IMR-90 (cell line): ENCODE measurements around the gene DARS1. TPM values are rescaled to one million over a fixed set of nuclear protein-coding genes. Genes with fewer than 3 reads are reported as not detected.

Source experiments
- ATAC-seq: fragments of 200-7000 bp; cut with Tn5 transposase; 2 replicates; pipeline ENCODE4 v1.9.1; 2020; ENCODE audit warnings: low read depth, mild to moderate bottlenecking, moderate library complexity
- BruUV-seq: library from RNA; stranded (reverse); fragments of 400-500 nt; replicated peaks from 2 replicates; lab custom pipeline; 2021; lab: Mats Ljungman, UMichigan
- CTCF ChIA-PET: fragments of 300-600 bp; formaldehyde crosslinking; extraction: SDS; loops from one replicate; lab custom pipeline; 2021; ENCODE audit warnings: antibody characterized with exemption; lab: Yijun Ruan, JAX
- POLR2A ChIA-PET: fragments of 300-600 bp; sonication (Branson Sonifier 250); formaldehyde crosslinking; loops from one replicate; lab custom pipeline; 2022; ENCODE audit warnings: antibody characterized with exemption; ENCODE audit not compliant: unreplicated experiment; lab: Charles Lee
- DNase-seq: peaks from one replicate; pipeline ENCODE4 v3.0.0; 2013
- H2AFZ ChIP-seq: replicated peaks from 2 replicates; pipeline ENCODE3; 2013; ENCODE audit warnings: low read length, mild to moderate bottlenecking; ENCODE audit not compliant: poor library complexity
- H2AK5ac ChIP-seq: 2 replicates; pipeline ENCODE4 v1.6.1; 2013; ENCODE audit warnings: low read depth, low read length, inconsistent platforms
- H2AK9ac ChIP-seq: replicated peaks from 2 replicates; pipeline ENCODE3; 2013; ENCODE audit warnings: mild to moderate bottlenecking, low read depth, low read length, moderate library complexity; ENCODE audit not compliant: poor library complexity
- H2BK120ac ChIP-seq: 2 replicates; pipeline ENCODE4 v1.6.1; 2013; ENCODE audit warnings: low read depth, low read length, inconsistent platforms
- H2BK15ac ChIP-seq: 3 replicates; pipeline ENCODE4 v1.6.1; 2013; ENCODE audit warnings: low read depth, low read length, inconsistent platforms
- H2BK20ac ChIP-seq: 2 replicates; pipeline ENCODE4 v1.6.1; 2013; ENCODE audit warnings: low read depth, mild to moderate bottlenecking, inconsistent platforms, low read length, moderate library complexity
- H2BK5ac ChIP-seq: 2 replicates; pipeline ENCODE4 v1.6.1; 2013; ENCODE audit warnings: mild to moderate bottlenecking, low read depth, low read length, inconsistent platforms; ENCODE audit not compliant: poor library complexity, severe bottlenecking
- H3K14ac ChIP-seq: replicated peaks from 2 replicates; pipeline ENCODE4 v1.6.1; 2013; ENCODE audit warnings: low read depth, low read length, inconsistent platforms
- H3K18ac ChIP-seq: 2 replicates; pipeline ENCODE4 v1.6.1; 2013; ENCODE audit warnings: low read depth, low read length, control low read depth
- H3K23ac ChIP-seq: 2 replicates; pipeline ENCODE4 v1.6.1; 2013; ENCODE audit warnings: low read depth, low read length, inconsistent platforms
- H3K27ac ChIP-seq: 2 replicates; pipeline ENCODE4 v1.5.1; 2013; ENCODE audit warnings: mild to moderate bottlenecking, control low read depth, low read length; ENCODE audit not compliant: insufficient read depth
- H3K27me3 ChIP-seq: 2 replicates; pipeline ENCODE4 v1.6.1; 2013; ENCODE audit warnings: low read length; ENCODE audit not compliant: control insufficient read depth, insufficient read depth
- H3K36me3 ChIP-seq: 2 replicates; pipeline ENCODE4 v1.6.1; 2013; ENCODE audit warnings: low read length, mixed read lengths; ENCODE audit not compliant: control insufficient read depth, insufficient read depth
- H3K4ac ChIP-seq: 2 replicates; pipeline ENCODE4 v1.6.1; 2013; ENCODE audit warnings: low read depth, low read length, inconsistent platforms
- H3K4me1 ChIP-seq: 2 replicates; pipeline ENCODE4 v1.6.1; 2013; ENCODE audit warnings: low read length, mixed read lengths; ENCODE audit not compliant: control insufficient read depth, insufficient read depth
- H3K4me2 ChIP-seq: 2 replicates; pipeline ENCODE4 v1.6.1; 2013; ENCODE audit warnings: low read depth, mild to moderate bottlenecking, control low read depth, low read length, moderate library complexity
- H3K4me3 ChIP-seq: 2 replicates; pipeline ENCODE4 v1.5.1; 2013; ENCODE audit warnings: low read depth, mild to moderate bottlenecking, control low read depth, low read length, moderate library complexity; ENCODE audit not compliant: insufficient read depth
- H3K56ac ChIP-seq: 2 replicates; pipeline ENCODE4 v1.6.1; 2013; ENCODE audit warnings: low read length, inconsistent platforms; ENCODE audit not compliant: insufficient read depth; ENCODE audit errors: extremely low read depth
- H3K79me1 ChIP-seq, 2 experiments: 2 replicates each; pipeline ENCODE4 v1.6.1; 2013; ENCODE audit warnings: low read length in 2 of 2, inconsistent platforms in 1 of 2, low read depth in 1 of 2
- H3K9ac ChIP-seq: 2 replicates; pipeline ENCODE4 v1.6.1; 2013; ENCODE audit warnings: low read depth, low read length, control low read depth
- H3K9me1 ChIP-seq: 2 replicates; pipeline ENCODE4 v1.6.1; 2013; ENCODE audit warnings: low read length, inconsistent platforms; ENCODE audit not compliant: insufficient read depth
- H3K9me3 ChIP-seq: 2 replicates; pipeline ENCODE4 v1.6.1; 2013; ENCODE audit warnings: low read length; ENCODE audit not compliant: control insufficient read depth, insufficient read depth
- H4K20me1 ChIP-seq: 2 replicates; pipeline ENCODE4 v1.6.1; 2013; ENCODE audit warnings: low read length, inconsistent platforms; ENCODE audit not compliant: insufficient read depth
- H4K5ac ChIP-seq: 2 replicates; pipeline ENCODE4 v1.6.1; 2013; ENCODE audit warnings: mild to moderate bottlenecking, low read depth, low read length, control low read depth
- H4K8ac ChIP-seq, 2 experiments: 2 replicates each; pipeline ENCODE4 v1.6.1; 2013; ENCODE audit warnings: low read depth in 2 of 2, low read length in 2 of 2, control low read depth in 1 of 2, inconsistent platforms in 1 of 2
- H4K91ac ChIP-seq: 2 replicates; pipeline ENCODE4 v1.6.1; 2013; ENCODE audit warnings: low read depth, low read length, inconsistent platforms; ENCODE audit not compliant: insufficient read depth
- ELK1 ChIP-seq: fragments of 150-350 bp; IDR thresholded peaks from 2 replicates; pipeline ENCODE4 v1.6.1; 2016; ENCODE audit warnings: low read depth, mild to moderate bottlenecking, low read length, moderate library complexity, borderline replicate concordance
- FOS ChIP-seq: fragments of 150-350 bp; IDR thresholded peaks from 2 replicates; pipeline ENCODE4 v1.6.1; 2016; ENCODE audit warnings: low read depth, low read length
- MAFK ChIP-seq: IDR thresholded peaks from 2 replicates; pipeline ENCODE4 v1.6.1; 2012; ENCODE audit warnings: low read depth, low read length, improper control_type of control experiment
- MAZ ChIP-seq: IDR thresholded peaks from 2 replicates; pipeline ENCODE4 v1.6.1; 2012; ENCODE audit warnings: low read depth, mild to moderate bottlenecking, low read length, improper control_type of control experiment, moderate library complexity, borderline replicate concordance
- NFE2L2 ChIP-seq: fragments of 150-350 bp; IDR thresholded peaks from 2 replicates; pipeline ENCODE4 v1.6.1; 2016; ENCODE audit warnings: low read depth, mild to moderate bottlenecking, low read length
- RAD21 ChIP-seq: IDR thresholded peaks from 2 replicates; pipeline ENCODE4 v1.6.1; 2012; ENCODE audit warnings: low read length, improper control_type of control experiment
- WGBS, 2 experiments: methylation state at CpG; one replicate each; pipeline versions ENCODE4 v1.1.5 to v1.1.7; 2013; ENCODE audit warnings: missing lambda C conversion rate in 2 of 2; ENCODE audit not compliant: insufficient read length in 1 of 2; ENCODE audit errors: extremely low coverage in 2 of 2; 5-methylcytosine and 5-hydroxymethylcytosine counted together
- dilution Hi-C: fragments of 300-500 bp; cut with HindIII; formaldehyde crosslinking; loops from one replicate; pipeline ENCODE4 v1.14.3; 2018; ENCODE audit warnings: low sequenced_read_pairs; ENCODE audit not compliant: unreplicated experiment
- in situ Hi-C: fragments of 300-500 bp; cut with MboI; formaldehyde crosslinking; loops from 3 replicates; pipeline ENCODE4 v1.14.3; 2019; ENCODE audit warnings: low sequenced_read_pairs, inconsistent platforms, mixed read lengths
- intact Hi-C: fragments of 100-400 bp; cut with micrococcal nuclease; formaldehyde crosslinking; loops from 2 replicates; pipeline ENCODE4 v1.10.0; 2022
- polyA plus RNA-seq, 3 experiments: library from polyadenylated mRNA; depleted of rRNA; stranded (reverse); fragments of >200 nt; gene quantifications; 2 replicates each; pipeline ENCODE4 v1.2.3, GENCODE V29; 2012; ENCODE audit warnings: low replicate concordance in 1 of 3
- total RNA-seq: library from RNA; depleted of rRNA; stranded (reverse); fragments of >200 nt; gene quantifications from 2 replicates; pipeline ENCODE4 v1.2.3, GENCODE V29; 2012

DARS1 gene
- total and polyA plus RNA-seq, 2 of the 4 experiments (the other 2 are of a cell fraction): 56.5 to 66.5 TPM

GRCh38 chr2:135999899-136000298 lies 14.5 kb upstream of the DARS1 start:
- dilution Hi-C loops: no loop called here

More at GRCh38 chr2:135999899-136000298, 14.5 kb upstream of the DARS1 start:
- Histone ChIP-seq H3K79me1 (no peaks in the 10 kb centered on the region), H2BK5ac (no peak overlapping the region), H3K27me3 (no peaks in the 10 kb centered on the region), H3K9me3 (no peaks in the 10 kb centered on the region), H3K56ac (no peak overlapping the region), H3K27ac (no peak overlapping the region), H3K4me2 (no peak overlapping the region), H2AK9ac (no peak overlapping the region), H4K91ac (no peak overlapping the region), H2AK5ac (no peak overlapping the region), H2AFZ (no peak overlapping the region), H3K4me1 (no peaks in the 10 kb centered on the region), H3K36me3 (no peaks in the 10 kb centered on the region), H3K23ac (no peak overlapping the region), H3K14ac (no peak overlapping the region), H3K9ac (no peak overlapping the region), H2BK15ac (no peak overlapping the region), H4K5ac (no peak overlapping the region), H3K4ac (no peak overlapping the region), H4K8ac (no peak overlapping the region), H4K20me1 (no peaks in the 10 kb centered on the region), H2BK20ac (no peak overlapping the region), H2BK120ac (no peak overlapping the region), H3K18ac (no peak overlapping the region), H3K4me3 (no peak overlapping the region), H3K9me1 (no peaks in the 10 kb centered on the region)
- in situ Hi-C loops (no loop called here), intact Hi-C loops (no loop called here)
- ATAC-seq (no peak), DNase-seq (no peak)
- POLR2A ChIA-PET: no interaction called here
- CTCF ChIA-PET: no interaction called here
- TF ChIP-seq ELK1 (no peak), MAFK (no peak), FOS (no peak), NFE2L2 (no peak), RAD21 (no peak), MAZ (no peak)
- WGBS, 2 experiments: 67% methylated on average over 1 of the region's 4 CpGs; no CpG with 5 or more reads in 1 of the 2 experiments
- no TSS peak for BruUV-seq
